Lower lobe of right lung (tissue), 2 donors: ENCODE results near the gene ENTPD6. TPM values are rescaled to one million over a fixed set of nuclear protein-coding genes. Genes with fewer than 3 reads are reported as not detected.

ENCODE experiments used
- ATAC-seq, 2 donors: fragments of 200-7000 bp; cut with Tn5 transposase; one replicate each; pipeline ENCODE4 v1.9.1; 2020 to 2022; ENCODE audit warnings: mild to moderate bottlenecking in 2 of 2, moderate library complexity in 2 of 2
- DNase-seq: peaks from one replicate; pipeline ENCODE4 v3.0.0-alpha.2; 2020
- H3K27ac ChIP-seq: fragments of 200-600 bp; one replicate; pipeline ENCODE4 v1.8.0; 2022
- H3K27me3 ChIP-seq: fragments of 200-600 bp; one replicate; pipeline ENCODE4 v1.8.0; 2022; ENCODE audit warnings: low read depth
- H3K36me3 ChIP-seq: fragments of 200-600 bp; one replicate; pipeline ENCODE4 v1.8.0; 2022; ENCODE audit warnings: mild to moderate bottlenecking
- H3K4me1 ChIP-seq: fragments of 200-600 bp; one replicate; pipeline ENCODE4 v1.8.0; 2022
- H3K4me3 ChIP-seq: fragments of 200-600 bp; one replicate; pipeline ENCODE4 v1.8.0; 2022; ENCODE audit warnings: mild to moderate bottlenecking
- H3K9me3 ChIP-seq: fragments of 200-600 bp; one replicate; pipeline ENCODE4 v1.8.0; 2022
- CTCF ChIP-seq: fragments of 200-600 bp; IDR thresholded peaks from one replicate; pipeline ENCODE4 v1.8.0; 2022; ENCODE audit warnings: antibody characterized with exemption, mild to moderate bottlenecking
- intact Hi-C: fragments of 100-400 bp; cut with DNase I; formaldehyde crosslinking; loops from one replicate; pipeline ENCODE4 v1.11.0; 2022
- total RNA-seq: library from RNA; stranded (reverse); fragmentation: NEBNext Ultra II Directional; extraction: Animal tissue kit (Norgen Biotek cat#: 25700); gene quantifications from one replicate; pipeline ENCODE4 v1.2.1, GENCODE V29; 2021
- donor health status: DM: no; HTN: yes; CAD: no; lungs with severe emphysema.

Gene ENTPD6
- total RNA-seq, 1 donor from 2014 or later = 64.5 TPM

DNA sequence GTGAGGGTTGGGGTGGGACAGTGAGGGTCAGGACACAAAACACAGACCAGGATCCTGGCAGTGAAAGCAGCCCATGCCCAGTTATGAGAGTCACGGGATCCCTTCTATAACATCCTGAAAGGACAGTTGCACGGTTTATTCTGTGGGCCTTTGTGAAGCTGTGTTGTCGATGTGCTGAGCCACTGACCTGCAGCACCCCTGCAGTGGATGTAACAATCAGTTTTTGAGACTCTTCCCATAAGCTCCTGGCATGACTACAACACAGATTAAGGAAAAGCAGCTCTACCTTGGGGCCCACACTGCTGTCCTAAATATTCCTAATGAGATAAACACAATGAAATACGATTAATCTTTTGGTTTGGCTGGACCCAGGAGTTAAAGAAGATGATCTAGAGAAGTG, 56.0 kb downstream of the ENTPD6 start:
- intact Hi-C loops = no loop called here
- Histone ChIP-seq H3K27ac (no peak overlapping the region), H3K27me3 (no peaks in the 10 kb centered on the region), H3K4me1 (peaks cover 56% of the 10 kb centered on the region), H3K36me3 (no peaks in the 10 kb centered on the region), H3K4me3 (no peak overlapping the region), H3K9me3 (no peaks in the 10 kb centered on the region)
- no peak for DNase-seq
- no peak for ATAC-seq
- no peak for TF ChIP-seq CTCF

DNA sequence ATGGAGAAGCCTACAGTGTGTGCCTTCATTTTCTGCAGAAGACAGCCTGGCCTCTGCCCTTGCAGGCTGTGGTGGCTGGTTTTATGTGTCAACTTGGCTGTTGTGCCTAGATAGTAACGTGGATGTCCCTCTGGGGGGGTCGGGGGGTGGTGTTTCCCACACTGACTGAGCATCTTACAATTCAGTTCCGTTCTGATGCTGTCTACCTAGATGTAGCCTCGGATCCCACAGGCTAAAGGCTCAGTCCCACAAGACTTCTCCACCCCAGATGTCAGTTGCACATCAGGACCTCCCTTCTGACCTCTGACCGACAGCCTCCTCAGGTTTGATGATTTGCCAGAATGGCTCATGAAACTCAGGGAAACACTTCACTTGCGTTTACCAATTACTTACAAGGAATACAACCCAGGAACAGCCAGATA, 56.7 kb downstream of the ENTPD6 start:
- DNase-seq (no peak), ATAC-seq (no peak)
- H3K4me1 ChIP-seq = peaks cover 54% of the 10 kb centered on the region
- H3K27me3 ChIP-seq = no peaks in the 10 kb centered on the region
- no peak overlapping the region for H3K4me3 ChIP-seq
- no peak for TF ChIP-seq CTCF
- H3K27ac ChIP-seq = no peak overlapping the region
- H3K36me3 ChIP-seq = no peaks in the 10 kb centered on the region
- H3K9me3 ChIP-seq = no peaks in the 10 kb centered on the region
- intact Hi-C loops = no loop called here

DNA sequence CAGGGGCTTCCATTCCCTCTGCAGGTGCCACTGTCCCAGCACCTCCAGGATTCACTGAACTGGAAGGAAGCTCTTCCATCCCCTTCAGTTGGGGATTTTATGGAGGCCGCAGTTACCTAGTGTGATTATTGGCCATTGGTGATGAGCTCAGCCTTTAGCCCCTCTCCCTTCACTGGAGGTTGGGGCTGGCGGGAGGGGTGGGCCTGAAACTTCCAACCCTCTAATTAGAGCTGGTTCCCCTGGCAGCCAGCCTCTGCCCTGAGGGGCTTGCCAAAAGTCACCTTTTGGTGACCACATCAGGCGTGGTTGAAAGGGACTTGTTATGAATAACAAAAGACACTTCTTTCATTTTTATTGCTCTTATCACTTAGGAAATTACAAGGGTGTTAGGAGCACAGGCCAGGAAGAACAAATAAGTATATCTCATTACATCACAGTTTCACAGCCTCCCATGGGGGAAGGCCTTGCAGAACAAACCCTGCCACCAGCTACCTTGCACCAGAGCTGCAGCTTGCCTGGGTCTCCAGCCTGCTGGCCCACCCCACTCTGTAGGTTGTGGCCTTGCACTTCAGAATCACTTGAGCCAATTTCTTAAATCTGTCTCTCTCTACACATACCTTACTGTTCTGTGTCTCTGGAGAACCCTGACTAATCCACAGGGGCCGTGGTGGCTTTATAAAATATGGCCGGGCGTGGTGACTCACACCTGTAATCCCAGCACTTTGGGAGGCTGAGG, 57.3 kb downstream of the ENTPD6 start:
- Histone ChIP-seq H3K4me3 (no peak overlapping the region), H3K36me3 (no peaks in the 10 kb centered on the region), H3K27ac (no peak overlapping the region), H3K27me3 (no peaks in the 10 kb centered on the region), H3K4me1 (peaks cover 53% of the 10 kb centered on the region), H3K9me3 (no peaks in the 10 kb centered on the region)
- intact Hi-C loops = no loop called here
- DNase-seq = no peak
- no peak for TF ChIP-seq CTCF
- ATAC-seq = no peak

DNA sequence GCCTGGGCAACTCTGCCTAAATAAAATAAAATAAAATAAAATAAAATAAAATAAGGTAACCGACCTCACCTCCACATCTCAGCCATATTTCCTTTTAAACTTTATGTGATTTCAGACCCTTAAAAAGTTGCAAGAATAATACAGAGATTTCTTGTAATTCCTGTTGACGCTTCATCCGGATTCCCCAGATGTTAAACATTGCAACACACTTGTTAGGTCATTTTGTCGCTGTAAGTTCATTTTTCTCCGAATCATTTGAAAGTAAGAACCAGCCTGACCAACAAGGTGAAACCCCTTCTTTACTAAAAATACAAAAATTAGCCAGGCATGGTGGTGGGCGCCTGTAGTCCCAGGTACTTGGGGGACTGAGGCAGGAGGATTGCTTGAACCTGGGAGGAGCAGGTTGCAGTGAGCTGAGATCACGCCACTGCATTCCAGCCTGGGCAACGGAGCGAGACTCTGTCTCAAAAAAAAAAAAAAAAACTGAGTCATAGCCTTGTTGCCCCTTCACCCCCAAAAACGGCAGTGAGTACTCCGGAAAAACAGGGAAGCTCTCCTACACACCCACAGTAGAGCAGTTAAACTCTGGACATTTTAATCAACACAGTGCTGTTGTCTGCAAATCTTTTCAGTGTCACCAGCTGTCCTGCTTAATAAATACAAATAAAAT, 58.2 kb downstream of the ENTPD6 start:
- H3K4me1 ChIP-seq = peaks cover 61% of the 10 kb centered on the region
- DNase-seq = no peak

DNA sequence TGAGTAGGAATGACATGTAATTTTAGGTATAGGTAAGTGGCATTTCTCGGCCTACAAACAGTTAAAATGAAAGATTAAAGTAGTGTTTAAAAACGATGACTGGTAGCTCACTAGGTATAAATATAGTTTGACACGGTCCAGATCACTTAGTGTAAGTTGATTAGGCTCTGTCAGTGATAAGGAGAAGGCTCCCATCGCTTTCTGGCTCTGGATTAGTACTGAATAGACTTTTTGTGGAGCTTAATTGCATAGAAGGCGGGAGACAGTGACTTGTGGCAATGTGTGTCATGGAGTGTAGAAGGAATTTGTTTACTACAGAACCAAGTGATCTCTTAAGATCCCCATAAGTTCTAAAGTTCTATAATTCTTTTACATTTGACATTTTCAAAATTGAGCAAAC, 59.1 kb downstream of the ENTPD6 start:
- Histone ChIP-seq H3K9me3 (no peaks in the 10 kb centered on the region), H3K4me1 (peaks cover 52% of the 10 kb centered on the region), H3K27ac (peak overlapping the region; percentile 59), H3K4me3 (no peak overlapping the region), H3K27me3 (no peaks in the 10 kb centered on the region), H3K36me3 (peaks cover 6% of the 10 kb centered on the region)
- DNase-seq (no peak), ATAC-seq (no peak)
- intact Hi-C loops = no loop called here
- no peak for TF ChIP-seq CTCF

More for the DNA sequence above, 58.2 kb downstream of the ENTPD6 start:
- peak; percentile 37 to 40 for ATAC-seq
- Histone ChIP-seq H3K9me3 (no peaks in the 10 kb centered on the region), H3K36me3 (no peaks in the 10 kb centered on the region), H3K4me3 (no peak overlapping the region), H3K27ac (no peak overlapping the region), H3K27me3 (no peaks in the 10 kb centered on the region)
- intact Hi-C loops = no loop called here
- no peak for TF ChIP-seq CTCF
